Endometrial microvascular endothelial cells (primary cell): ENCODE measurements around the gene PCED1B. TPM values are rescaled to one million over a fixed set of nuclear protein-coding genes. Genes with fewer than 3 reads are reported as not detected.
"Not testable (repeated sequence)": the region's sequence is repeated elsewhere in the genome, so short reads cannot be mapped to it uniquely, and the experiment has no call there.

Experiments
- in situ Hi-C: cut with HindIII; loops from 2 replicates; pipeline ENCODE4 v1.10.0; 2017; ENCODE audit warnings: low sequenced_read_pairs, low pct_unique_long_range_greater_than_20kb; ENCODE audit errors: inconsistent ontology term
- total RNA-seq: library from RNA; depleted of rRNA; stranded (reverse); fragments of >200 nt; gene quantifications from one replicate; pipeline ENCODE4 v1.2.3, GENCODE V29; 2015; ENCODE audit errors: inconsistent ontology term

Gene PCED1B
- total RNA-seq, 1 donor from 2014 or later, result not detected

DNA sequence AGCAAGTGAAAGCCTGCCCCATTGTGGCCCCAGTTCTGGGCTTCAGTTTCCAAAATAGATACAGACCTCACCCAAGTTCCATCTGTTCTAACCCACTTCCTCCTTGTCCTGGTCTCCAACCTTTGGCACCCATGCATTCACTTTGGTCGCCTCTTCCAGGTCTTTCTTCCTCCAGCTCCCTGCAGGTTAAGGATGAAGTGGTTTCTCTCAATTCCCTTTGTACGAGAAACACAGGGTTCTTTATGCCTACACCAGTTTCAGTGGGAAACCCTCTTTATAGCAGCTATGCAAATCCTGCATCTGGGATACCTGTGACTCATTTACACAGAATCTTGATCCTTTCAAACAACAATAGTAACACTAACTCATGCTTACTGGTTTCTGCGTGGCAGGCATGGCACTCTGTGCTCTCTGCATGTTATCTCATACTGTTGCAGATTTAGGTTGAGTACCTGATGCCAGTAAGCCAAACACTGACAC is 110.9 kb downstream of the PCED1B start:
- in situ Hi-C loops, result no loop called here

DNA sequence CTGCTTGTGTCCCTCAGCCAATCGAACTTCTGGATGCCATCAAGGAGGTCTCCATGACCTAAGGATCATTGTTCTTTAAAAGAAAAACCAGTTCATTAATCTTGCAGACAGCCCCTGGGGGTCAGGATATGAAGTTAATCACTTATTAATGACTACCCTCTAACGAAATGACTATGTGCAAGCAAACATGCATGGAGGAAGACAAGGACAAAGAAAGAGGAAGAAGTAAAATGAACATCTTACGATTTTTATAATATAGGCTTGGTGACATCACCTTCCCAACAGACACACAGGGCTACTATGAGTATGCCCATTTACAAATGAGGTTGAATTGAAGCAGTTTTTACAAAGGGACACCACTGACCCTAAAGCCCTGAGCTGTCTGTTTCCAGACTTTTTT is 111.5 kb downstream of the PCED1B start:
- in situ Hi-C loops, result no loop called here

DNA sequence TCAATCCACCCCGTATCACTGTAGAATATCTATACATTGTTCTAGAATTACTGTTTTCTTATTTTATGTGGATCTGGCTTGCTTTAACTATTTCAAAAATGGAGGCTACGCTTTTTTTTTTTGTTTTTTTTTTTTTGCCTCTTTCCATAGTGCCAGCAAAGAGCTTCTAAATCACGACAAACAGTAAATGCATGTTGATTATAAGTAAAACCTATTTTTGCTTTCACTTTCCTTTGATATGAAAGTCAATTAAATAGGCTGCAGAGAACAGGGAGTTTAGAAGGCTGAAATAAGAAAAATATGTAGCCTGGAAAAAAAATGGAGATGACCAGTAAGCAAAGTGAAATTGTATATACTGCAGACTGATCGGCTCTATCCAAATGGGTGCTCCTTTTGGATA is 112.6 kb downstream of the PCED1B start:
- in situ Hi-C loops, result no loop called here

DNA sequence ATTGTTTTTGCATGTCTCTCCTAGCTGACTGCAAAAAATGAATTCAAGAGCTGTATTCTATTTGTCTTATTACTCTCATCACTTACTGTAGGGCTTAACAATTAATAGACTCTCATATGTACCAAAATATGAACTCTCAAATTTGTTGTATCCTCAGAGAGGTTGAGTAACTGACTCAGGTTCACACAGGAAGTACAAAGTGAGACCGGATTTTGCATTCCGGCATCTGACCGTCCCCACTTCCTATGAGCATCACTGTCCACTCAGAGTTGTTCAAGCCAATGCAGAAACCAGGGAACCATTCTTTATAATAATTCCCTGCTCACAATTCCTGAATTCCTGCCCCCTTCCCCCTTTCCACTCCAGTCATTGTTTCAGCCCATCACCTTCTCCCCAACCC is 113.6 kb downstream of the PCED1B start:
- in situ Hi-C loops, result no loop called here

DNA sequence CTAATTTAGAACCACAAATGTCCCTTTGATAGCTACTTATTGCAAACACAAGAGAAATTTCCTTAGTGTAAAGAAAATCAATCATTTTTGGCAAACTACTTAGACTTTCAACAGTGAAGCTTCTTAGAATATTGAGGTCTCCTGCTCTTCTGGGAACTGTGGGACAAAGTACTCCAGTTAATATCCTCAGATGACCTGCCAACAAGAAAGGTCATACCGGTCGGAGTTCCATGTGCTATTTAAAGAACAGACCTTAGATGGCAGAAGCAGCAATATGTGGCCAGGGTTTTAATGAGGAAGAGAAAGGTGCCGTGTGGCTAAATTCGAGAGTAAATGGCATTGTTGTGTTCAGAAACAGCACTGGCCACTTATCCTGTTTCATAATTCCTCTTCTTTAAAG is 115.1 kb downstream of the PCED1B start:
- in situ Hi-C loops, result no loop called here

DNA sequence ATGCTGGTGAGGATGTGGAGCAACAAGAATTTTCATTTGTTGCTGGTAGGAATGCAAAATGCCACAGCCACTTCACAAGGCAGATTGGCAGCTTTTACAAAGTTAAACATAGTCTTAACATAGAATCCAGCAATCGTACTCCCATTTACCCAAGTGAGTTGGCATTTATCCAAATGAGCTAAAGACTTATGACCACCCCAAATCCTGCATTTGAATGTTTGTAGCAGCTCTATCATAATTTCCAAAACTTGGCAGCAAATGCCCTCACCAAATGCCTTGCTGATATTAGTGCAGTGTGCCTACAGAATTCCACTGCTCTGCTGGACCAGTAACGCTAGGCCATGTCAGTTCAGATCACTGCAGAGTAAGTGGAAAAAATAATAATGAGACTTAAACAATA is 121.0 kb downstream of the PCED1B start:
- in situ Hi-C loops, result no loop called here

DNA sequence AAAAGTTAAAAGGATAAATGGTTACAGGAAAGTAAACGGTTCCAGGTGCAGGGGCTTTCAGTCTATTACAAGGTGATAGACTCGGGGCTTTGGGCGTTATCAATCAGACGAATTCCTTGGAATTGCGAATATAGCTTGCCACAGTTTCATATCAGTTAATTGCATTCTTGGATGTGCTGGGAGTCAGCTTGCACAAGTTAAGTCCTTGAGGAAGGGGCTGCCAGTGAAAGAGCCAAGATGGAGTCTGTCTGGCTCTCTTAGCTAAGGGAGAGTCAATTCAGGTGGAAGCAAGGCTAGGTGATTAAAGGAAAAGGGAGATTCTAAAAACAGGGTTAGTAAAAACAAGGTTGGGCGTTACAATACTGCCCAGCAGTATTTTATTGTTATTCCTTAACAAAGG is 121.8 kb downstream of the PCED1B start:
- in situ Hi-C loops, result not testable (repeated sequence)

DNA sequence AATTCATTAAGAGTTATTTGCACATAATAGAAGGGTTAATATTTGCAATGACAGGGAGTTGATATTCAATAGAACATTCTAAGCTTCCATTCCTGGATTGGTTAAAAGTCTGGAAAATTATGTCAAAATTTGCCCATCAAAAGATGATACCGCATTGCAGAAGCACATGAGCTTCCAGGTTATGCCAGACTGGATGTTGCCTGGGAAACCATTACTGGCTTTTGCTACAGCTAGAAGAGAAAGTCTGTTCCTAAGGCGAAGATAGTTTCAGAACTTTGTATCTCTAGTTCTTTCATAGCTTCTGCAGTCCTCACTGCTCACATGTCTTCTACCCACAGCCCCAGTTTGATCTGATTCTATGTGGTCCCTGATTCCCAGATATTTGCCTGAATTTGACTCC is 122.8 kb downstream of the PCED1B start:
- in situ Hi-C loops, result no loop called here

DNA sequence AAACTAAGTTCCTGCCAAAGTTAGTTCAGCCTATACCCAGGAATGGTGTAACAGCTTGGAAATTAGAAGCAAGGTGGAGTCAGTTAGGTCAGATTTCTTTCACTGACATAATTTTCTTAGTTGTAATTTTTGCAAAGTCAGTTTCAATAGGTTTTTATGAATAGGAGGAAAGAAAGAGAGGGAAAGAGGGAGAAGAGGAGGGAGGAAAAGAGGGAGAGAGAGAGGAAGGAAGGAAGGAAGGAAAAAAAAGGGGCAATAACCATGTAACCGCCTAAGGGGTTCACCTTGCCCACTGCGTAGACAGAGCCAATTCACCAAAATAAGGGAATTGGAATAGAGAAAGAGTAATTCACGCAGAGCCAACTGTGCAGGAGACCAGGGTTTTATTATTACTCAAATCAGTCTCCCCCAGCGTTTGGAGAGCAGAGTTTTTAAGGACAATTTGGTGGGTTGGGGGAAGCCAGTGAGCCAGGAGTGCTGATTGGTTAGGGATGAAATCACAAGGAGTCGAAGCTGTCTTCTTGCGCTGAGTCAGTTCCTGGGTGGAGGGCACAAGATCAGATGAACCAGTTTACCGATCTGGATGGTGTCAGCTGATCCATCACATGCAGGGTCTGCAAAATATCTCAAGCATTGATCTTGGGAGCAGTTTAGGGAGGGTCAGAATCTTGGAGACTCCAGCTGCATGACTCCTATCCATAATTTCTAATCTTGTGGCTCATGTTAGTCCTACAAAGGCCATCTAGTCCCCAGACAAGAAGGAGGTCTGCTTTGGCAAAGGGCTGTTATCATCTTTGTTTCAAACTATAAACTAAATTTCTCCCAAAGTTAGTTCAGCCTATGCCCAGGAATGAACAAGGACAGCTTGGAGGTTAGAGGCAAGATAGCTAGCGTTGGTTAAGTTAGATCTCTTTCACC is 126.4 kb downstream of the PCED1B start:
- in situ Hi-C loops, result no loop called here

DNA sequence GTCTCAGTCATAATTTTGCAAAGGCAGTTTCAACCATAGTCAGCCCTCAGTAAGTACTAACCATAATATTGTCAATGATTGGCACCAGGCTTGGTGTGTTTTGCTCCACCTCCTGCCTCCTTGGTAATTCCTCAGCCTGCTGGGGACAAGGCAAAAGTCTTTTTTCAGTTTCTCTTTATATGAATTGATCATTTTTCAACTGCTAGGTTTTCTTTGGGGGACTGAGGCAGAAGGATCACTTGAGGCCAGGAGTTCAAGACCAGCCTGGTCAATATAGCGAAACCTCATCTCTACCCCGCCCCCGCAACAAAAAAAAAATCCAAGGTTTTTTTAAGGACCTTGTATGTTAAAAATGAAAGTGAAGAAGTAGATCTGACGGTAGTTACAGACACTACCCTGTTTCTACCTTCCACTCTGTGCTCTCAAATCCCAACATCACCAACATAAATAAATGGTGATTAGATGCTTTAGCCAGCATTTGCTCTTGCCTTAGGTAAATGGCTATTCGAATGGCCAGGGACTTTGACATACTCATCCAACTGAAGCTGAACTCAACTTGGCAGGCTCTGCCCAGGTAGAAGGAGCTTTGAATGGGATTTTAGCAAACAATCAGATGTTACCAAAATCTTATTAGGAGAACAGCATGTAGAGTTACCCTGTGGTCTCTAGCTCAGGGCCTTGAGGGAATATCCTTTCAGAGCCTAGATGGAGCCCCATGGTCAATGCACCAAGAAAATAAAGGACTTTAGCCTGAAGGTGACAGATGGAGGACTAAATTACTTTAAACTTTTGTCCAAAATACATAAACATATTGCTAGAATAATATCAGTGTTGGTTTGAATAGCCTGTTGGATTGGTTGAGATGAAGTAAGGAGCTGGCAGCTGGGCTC is 127.3 kb downstream of the PCED1B start:
- in situ Hi-C loops, result no loop called here

DNA sequence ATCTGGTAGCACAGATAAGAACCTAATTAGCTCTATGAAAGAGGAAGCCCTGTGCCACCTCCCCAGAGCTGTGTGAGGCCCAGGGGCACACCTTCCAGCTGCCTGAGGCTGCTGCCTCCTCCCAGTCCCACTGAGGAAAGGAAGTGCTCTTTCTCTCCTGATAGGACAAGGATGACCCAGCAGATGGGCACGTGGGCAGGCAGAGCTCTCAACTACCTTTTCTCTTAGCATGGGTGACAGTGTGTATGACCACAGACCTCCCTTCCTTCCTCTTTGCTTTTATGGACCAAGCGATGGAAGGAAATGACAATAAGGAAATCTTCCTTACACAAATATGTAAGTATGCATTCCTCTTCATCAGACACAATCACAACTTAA is 127.9 kb downstream of the PCED1B start:
- in situ Hi-C loops, result no loop called here

DNA sequence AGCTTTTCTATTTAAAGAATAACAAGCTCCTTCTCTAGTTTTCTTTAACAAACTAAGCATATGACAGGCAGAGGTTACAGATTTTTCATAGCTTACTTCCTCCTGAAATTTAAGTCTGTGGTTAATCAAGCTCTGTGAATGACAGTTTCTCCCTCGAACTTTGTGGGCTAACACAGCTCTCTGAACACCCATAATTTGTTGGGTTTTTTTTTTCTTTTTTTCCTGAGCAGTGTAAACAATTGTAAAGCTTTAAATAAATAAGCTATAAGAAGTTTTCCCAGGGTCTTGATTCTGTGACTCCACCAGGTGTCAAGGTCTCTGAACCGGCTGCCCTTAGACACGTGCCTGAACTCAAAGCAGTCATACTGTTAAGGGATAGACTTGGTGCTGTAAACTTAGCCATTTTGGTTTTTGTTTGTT is 128.4 kb downstream of the PCED1B start:
- in situ Hi-C loops, result no loop called here

DNA sequence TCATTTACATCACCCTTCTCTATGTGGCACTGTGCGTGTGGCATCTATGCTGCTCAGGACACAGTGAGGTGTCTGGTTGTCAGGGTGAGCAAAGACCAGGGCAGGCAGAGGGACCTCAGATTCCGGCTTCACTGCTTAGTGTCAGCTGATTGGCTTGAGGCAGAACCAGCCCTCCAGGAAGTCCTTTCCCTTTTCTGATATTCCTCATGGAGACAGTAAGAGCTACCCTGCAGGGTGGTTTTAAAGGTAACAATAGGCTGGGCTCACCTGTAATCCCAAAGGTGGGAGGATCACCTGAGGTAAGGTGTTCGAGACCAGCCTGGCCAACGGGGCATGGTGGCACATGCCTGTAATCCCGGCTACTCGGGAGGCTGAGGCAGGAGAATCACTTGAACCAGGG is 129.6 kb downstream of the PCED1B start:
- in situ Hi-C loops, result no loop called here

DNA sequence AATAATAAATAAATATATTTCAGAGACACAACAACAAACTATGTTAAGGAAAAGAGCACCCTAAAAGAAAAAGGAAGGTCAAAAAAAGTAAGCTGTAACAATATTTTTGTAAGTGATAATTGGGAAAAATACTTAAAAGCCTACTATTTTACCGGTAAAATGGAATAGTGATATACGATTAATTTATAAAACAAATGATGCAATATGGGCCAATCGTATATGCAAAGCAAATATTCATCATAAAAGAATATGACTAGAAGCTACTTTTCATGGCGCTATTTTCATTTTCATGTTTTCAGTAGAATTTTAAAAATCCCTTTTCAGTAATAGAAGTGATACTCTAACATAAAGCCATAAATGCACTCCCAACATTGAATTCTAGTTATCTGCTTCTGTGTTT is 131.4 kb downstream of the PCED1B start:
- in situ Hi-C loops, result no loop called here

DNA sequence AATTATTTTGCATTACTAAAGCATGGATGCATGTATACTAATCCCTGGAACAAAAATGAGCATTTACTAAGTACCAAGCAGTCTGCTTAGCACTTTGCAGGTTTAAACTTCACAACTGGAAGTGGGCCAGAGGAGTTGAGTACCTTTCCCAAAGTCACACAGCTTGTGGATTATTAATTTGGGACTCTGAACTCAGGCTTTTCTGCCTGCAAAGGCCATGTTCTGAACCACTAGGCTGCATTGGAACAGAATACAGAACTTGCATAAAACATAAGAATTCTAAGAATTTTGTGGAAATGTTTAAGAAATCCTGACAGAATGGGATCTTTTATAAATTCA is 133.2 kb downstream of the PCED1B start:
- in situ Hi-C loops, result no loop called here

DNA sequence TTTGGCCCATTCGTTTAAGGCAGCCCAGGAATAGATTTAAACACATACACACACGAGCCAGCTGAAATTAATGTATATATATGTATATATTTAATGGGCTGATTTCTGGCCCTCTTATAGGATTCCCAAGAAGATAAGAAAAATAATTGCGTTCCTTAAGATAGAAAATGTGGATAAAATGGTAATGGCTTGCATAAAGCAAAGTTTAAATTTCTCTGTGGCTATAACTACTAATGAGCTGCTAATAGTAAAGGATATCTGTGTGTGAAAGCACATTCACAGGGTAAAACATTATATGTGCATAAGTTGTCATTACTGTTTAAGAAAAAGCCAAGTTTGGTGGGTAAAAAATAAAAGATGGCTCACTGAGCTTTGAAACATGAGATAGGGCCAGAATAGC is 134.0 kb downstream of the PCED1B start:
- in situ Hi-C loops, result no loop called here

DNA sequence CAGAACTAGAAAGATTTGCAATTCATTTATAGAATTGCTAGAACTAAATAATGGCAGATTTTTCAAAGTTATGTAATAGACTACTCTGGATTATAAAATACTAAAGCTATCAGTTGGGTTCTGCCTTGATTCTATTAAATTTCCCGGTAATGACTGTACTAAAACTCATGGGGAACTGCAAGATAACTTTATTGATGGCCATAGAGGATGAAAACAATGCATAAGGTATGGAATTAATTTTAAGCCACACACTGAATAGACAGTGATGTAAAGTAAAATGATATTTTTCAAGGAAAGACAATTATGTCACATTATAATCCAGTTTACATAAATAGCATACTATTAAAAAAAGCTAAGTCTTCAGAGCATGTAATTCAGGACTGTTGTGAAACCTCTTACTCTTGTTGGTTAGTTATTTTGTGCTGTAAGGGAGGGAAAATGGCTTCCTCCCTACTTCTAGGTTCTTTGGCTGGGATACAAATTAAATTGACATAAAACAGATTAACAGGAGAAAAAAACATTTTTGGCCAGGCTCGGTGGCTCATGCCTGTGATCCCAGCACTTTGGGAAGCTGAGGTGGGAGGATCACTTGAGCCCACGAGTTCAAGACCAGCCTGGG is 134.7 kb downstream of the PCED1B start:
- in situ Hi-C loops, result no loop called here

DNA sequence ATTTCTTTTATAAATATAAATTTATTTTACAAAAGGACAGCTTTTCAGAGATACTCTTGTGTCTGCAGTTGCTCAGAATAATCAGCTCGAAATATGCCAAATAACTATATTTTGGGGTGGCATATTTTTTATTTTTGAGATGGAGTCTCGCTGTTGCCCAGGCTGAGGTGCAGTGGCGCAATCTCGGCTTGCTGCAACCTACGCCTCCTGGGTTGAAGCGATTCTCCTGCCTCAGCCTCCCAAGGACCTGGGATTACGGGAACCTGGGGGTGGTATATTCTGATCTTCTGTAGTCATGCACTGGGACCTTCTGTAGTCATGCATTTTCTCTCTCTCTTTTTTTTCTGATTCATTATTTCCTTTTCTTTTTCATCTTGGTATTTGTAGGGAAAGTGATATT is 135.3 kb downstream of the PCED1B start:
- in situ Hi-C loops, result no loop called here

DNA sequence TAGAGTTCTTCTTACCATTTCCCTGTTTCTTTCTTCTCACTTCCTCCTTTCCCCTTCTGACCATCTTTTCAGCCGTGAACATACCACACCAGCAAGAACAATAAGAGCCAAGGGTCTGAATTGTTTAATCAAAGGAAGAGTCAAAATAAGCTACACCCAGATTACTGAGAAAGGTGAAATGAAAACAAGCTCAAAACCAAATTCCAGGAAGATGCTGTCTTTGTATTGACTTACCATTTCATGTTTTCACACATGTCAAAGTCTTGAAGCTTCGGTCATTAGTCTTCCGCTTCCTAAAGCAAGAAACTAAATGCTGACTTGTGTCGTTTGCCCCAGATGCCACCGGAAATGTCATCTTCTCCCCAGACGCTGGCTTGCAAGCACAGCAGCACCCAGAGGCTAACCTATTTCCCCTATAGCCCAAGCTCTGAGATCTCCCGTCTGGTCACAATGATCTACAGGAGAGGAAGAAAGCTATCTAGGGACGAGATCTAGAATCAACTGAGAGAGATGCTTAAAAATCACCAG is 136.8 kb downstream of the PCED1B start:
- in situ Hi-C loops, result no loop called here

DNA sequence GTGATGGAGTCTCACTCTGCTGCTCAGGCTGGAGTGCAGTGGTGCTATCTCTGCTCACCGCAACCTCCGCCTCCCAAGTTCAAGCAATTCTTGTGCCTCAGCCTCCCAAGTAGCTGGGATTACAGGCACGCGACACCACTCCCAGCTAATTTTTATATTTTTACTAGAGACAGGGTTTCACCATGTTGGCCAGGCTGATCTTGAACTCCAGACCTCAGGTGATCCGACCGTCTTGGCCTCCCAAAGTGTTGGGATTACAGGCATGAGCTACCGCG is 138.1 kb downstream of the PCED1B start:
- in situ Hi-C loops, result not testable (repeated sequence)
